ENCODE results near the gene ARFGEF3.

Gene ARFGEF3

DNA sequence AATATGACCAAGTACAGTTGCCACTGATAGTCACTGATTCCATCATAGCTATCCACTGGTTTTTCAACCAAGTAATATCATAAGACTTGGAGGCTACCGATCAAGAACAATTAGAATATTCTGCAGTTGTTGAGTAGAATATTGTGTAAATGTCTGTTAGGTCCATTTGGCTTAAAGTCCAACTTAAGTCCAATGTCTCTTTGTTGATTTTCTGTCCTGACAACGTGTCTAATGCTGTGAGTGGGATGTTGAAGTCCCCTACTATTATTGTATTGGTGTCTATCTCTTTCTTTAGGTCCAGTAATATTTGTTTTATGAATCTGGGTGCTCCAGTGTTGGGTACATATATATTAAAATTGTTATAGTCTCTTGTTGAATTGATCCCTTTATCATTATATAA, 13.9 kb downstream of the ARFGEF3 start:
- Histone ChIP-seq H3K36me3 (ENCODE audit: control insufficient read depth, insufficient read depth, low read length) (no peaks in the 10 kb centered on the region), H3K9me3 (ENCODE audit: control insufficient read depth, insufficient read depth, low read length) (no peaks in the 10 kb centered on the region), H3K9ac (ENCODE audit: low read depth, low read length) (no peak overlapping the region), H3K4me3 (ENCODE audit: low read depth, low read length) (no peak overlapping the region), H3K4me1 (ENCODE audit: control insufficient read depth, insufficient read depth, low read length) (peaks cover 3% of the 10 kb centered on the region), H3K27me3 (ENCODE audit: control insufficient read depth, insufficient read depth, low read length) (no peaks in the 10 kb centered on the region)

DNA sequence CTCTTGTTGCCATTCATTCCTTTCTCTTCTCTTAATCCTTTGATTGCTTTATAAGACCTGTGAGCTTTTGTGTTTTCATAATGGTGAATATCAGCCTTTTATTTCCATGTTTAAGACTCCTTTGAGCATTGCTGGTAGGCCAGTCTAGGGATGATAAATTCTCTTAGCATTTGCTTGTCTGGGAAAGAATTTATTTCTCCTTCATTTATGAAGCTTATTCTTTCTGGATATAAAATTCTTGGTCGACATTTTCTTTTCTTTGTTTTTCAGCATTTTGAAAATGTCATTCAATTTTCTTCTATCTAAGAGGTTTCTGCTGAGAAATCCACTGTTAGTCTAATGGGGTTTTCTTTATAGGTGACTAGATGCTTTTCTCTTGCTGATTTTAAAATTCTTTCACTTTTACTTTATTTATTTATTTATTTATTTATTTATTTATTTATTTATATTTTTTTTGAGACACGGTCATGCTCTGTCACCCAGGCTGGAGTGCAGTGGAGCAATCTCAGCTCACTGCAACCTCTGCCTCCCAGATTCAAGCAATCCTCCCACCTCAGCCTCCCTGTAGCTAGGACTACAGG, 15.0 kb downstream of the ARFGEF3 start:
- H3K4me3 ChIP-seq (ENCODE audit: low read depth, low read length): no peak overlapping the region

DNA sequence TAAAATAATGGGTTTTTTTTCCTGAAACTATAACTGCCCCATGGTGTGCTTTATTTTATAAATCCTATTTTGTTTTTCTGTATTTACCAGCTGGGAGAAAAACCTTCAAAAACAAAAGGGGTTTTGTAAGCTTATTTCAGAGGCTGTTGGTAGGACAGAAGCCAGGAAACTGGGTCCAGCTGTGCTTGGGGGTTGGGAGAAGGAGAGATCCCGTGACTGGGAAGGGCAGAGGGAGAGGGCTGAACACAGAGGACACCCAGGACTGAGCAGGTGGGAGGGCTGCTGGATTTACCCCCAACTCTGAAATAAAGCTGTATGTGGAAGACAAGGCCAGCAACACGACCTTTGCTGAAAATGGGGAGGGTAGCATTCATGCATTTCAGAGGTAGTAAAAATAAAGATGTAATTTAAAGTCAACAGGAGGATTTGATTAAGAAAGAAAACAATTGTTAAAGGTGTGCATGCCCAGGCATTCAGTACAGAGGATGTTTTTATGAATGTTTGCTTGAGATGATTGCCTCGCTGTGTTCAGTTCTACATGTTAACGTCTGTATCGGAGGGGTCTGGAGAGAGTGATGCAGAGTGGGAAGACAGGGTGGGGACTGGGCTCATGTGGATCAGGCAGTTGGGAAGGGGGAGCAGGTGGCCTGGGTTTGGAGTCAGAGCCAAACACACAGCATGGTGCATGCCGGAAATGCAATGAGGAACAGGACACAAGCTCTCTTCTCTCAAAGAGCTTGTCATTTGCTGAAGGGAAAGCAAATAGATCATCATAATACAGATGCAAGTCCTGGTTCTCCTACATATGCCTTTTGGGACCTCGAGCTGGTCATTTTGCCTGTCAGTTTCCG, 21.4 kb downstream of the ARFGEF3 start:
- Histone ChIP-seq H3K27me3 (ENCODE audit: control insufficient read depth, insufficient read depth, low read length) (no peaks in the 10 kb centered on the region), H3K4me3 (ENCODE audit: low read depth, low read length) (no peak overlapping the region), H3K4me1 (ENCODE audit: control insufficient read depth, insufficient read depth, low read length) (peaks cover 19% of the 10 kb centered on the region), H3K9me3 (ENCODE audit: control insufficient read depth, insufficient read depth, low read length) (no peaks in the 10 kb centered on the region), H3K9ac (ENCODE audit: low read depth, low read length) (peak overlapping the region; percentile 2), H3K36me3 (ENCODE audit: control insufficient read depth, insufficient read depth, low read length) (no peaks in the 10 kb centered on the region)

More for the DNA sequence above, 15.0 kb downstream of the ARFGEF3 start:
- Histone ChIP-seq H3K36me3 (ENCODE audit: control insufficient read depth, insufficient read depth, low read length) (no peaks in the 10 kb centered on the region), H3K27me3 (ENCODE audit: control insufficient read depth, insufficient read depth, low read length) (no peaks in the 10 kb centered on the region), H3K4me1 (ENCODE audit: control insufficient read depth, insufficient read depth, low read length) (peaks cover 3% of the 10 kb centered on the region), H3K9me3 (ENCODE audit: control insufficient read depth, insufficient read depth, low read length) (no peaks in the 10 kb centered on the region), H3K9ac (ENCODE audit: low read depth, low read length) (no peak overlapping the region)

DNA sequence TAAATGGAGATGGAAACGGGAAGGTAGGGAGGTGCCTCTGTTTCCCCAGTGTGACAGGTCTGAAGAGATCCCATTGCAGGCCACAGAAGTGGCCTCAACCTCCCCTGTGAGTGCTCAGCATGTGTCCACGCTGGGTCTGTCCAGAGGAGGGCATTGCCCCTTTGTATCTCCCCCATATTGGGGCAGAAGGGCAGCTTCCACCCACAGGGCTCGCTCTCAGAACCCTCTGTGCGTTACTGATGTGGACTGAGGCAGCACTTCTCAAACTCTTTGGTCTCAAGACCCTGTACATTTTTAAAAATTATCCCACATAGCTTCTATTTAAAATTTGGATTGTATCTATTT, 22.0 kb downstream of the ARFGEF3 start:
- H3K9ac ChIP-seq (ENCODE audit: low read depth, low read length): no peak overlapping the region
- H3K4me1 ChIP-seq (ENCODE audit: control insufficient read depth, insufficient read depth, low read length): peaks cover 19% of the 10 kb centered on the region
- H3K9me3 ChIP-seq (ENCODE audit: control insufficient read depth, insufficient read depth, low read length): no peaks in the 10 kb centered on the region
- H3K36me3 ChIP-seq (ENCODE audit: control insufficient read depth, insufficient read depth, low read length): no peaks in the 10 kb centered on the region
- no peak overlapping the region for H3K4me3 ChIP-seq (ENCODE audit: low read depth, low read length)
- H3K27me3 ChIP-seq (ENCODE audit: control insufficient read depth, insufficient read depth, low read length): no peaks in the 10 kb centered on the region

DNA sequence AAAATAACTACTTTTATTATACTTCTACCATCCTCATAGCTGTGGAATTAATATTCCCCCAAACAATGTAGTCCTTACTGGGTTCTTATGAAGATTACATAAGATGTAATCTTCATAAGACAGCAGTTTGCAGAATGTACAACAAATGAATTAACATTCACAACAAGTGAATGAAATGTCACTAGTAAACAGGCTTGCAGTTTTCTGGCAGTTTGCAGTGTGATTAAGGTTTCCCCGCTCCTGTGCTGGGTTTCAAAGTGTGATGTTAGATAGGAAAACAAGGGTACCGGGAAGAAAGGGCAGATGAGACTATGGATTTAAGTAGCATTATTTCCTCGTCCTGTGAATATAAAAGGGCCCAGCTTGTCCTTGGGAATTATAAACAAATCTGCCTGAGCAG, 22.5 kb downstream of the ARFGEF3 start:
- no peaks in the 10 kb centered on the region for H3K9me3 ChIP-seq (ENCODE audit: control insufficient read depth, insufficient read depth, low read length)
- H3K36me3 ChIP-seq (ENCODE audit: control insufficient read depth, insufficient read depth, low read length): no peaks in the 10 kb centered on the region
- no peaks in the 10 kb centered on the region for H3K27me3 ChIP-seq (ENCODE audit: control insufficient read depth, insufficient read depth, low read length)
- H3K9ac ChIP-seq (ENCODE audit: low read depth, low read length): no peak overlapping the region
- H3K4me3 ChIP-seq (ENCODE audit: low read depth, low read length): no peak overlapping the region
- peaks cover 19% of the 10 kb centered on the region for H3K4me1 ChIP-seq (ENCODE audit: control insufficient read depth, insufficient read depth, low read length)

DNA sequence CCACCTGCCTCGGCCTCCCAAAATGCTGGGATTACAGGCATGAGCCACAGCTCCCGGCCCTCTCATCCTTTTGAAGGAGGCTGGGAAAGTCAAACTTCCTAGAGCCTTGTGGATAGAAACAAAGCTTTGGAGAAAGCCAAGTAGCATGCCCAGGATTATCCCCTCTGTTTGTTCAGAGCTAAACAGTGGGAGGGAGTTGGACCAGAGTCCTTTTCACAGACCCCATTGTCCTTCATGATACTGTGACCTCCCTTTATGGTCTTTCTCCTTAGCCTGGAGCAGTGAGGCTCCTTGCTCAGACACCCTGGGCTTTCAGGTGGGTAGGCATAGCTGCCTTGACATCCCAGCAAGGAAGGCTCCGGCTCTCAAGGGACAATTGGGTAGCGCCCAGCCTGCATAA, 25.4 kb downstream of the ARFGEF3 start:
- H3K4me3 ChIP-seq (ENCODE audit: low read depth, low read length): no peak overlapping the region
- H3K36me3 ChIP-seq (ENCODE audit: control insufficient read depth, insufficient read depth, low read length): no peaks in the 10 kb centered on the region
- no peaks in the 10 kb centered on the region for H3K27me3 ChIP-seq (ENCODE audit: control insufficient read depth, insufficient read depth, low read length)
- H3K9me3 ChIP-seq (ENCODE audit: control insufficient read depth, insufficient read depth, low read length): no peaks in the 10 kb centered on the region
- no peak overlapping the region for H3K9ac ChIP-seq (ENCODE audit: low read depth, low read length)
- H3K4me1 ChIP-seq (ENCODE audit: control insufficient read depth, insufficient read depth, low read length): peaks cover 16% of the 10 kb centered on the region

DNA sequence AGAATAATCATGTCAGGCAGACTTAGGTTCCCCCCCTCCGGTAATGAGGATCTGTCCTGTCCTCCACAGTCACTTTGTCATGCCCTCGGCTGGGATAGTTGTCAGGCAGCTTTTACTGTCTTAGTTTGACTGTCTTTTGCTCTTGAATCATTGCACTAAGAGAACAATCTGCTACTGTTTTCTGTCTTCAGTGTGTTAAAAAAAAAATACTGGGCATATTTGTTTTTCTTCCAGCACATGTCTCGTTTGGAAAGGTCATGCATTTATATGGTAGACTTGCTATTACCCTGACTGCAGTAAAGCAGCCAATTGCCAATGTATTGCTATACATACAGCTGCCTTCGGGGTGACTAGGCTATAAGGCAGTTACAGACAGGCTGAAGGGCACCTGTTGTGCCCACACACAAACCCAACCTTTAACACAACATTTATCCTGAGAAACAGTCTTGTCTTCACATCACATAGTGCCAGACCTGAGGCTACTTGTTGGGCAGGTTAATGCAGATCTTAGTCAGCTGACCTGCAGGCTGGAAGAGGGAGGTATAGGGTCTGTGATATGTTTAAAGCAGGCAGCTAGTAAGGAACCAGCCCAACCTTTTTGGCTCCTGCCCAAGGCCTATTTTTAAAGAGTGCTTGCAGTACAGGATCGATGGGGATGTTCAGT, 26.7 kb downstream of the ARFGEF3 start:
- H3K4me1 ChIP-seq (ENCODE audit: control insufficient read depth, insufficient read depth, low read length): peaks cover 5% of the 10 kb centered on the region
- no peaks in the 10 kb centered on the region for H3K27me3 ChIP-seq (ENCODE audit: control insufficient read depth, insufficient read depth, low read length)
- H3K4me3 ChIP-seq (ENCODE audit: low read depth, low read length): no peak overlapping the region
- no peaks in the 10 kb centered on the region for H3K9me3 ChIP-seq (ENCODE audit: control insufficient read depth, insufficient read depth, low read length)
- H3K36me3 ChIP-seq (ENCODE audit: control insufficient read depth, insufficient read depth, low read length): no peaks in the 10 kb centered on the region
- no peak overlapping the region for H3K9ac ChIP-seq (ENCODE audit: low read depth, low read length)

DNA sequence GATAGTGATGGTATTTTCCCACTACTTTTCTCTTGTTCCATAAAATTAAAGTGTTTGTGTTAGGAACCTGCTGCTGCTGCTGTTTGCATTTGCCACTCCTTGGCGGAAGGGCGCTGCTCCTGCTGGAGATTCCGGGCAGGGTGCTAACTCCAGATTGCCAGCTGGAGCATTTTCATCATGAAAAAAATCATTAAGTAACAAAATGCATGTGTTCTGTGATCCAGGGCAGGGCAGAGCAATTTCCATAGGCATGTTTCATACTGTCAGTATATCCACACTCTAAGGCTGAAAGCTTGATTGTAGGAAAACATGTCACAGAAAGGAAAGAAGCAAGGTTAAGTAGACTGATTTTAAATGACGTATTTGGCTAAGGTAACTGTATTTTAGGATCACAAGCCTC, 32.5 kb downstream of the ARFGEF3 start:
- H3K27me3 ChIP-seq (ENCODE audit: control insufficient read depth, insufficient read depth, low read length): no peaks in the 10 kb centered on the region
- peaks cover 11% of the 10 kb centered on the region for H3K4me1 ChIP-seq (ENCODE audit: control insufficient read depth, insufficient read depth, low read length)
- no peak overlapping the region for H3K4me3 ChIP-seq (ENCODE audit: low read depth, low read length)
- H3K9me3 ChIP-seq (ENCODE audit: control insufficient read depth, insufficient read depth, low read length): no peaks in the 10 kb centered on the region
- no peak overlapping the region for H3K9ac ChIP-seq (ENCODE audit: low read depth, low read length)
- H3K36me3 ChIP-seq (ENCODE audit: control insufficient read depth, insufficient read depth, low read length): no peaks in the 10 kb centered on the region

DNA sequence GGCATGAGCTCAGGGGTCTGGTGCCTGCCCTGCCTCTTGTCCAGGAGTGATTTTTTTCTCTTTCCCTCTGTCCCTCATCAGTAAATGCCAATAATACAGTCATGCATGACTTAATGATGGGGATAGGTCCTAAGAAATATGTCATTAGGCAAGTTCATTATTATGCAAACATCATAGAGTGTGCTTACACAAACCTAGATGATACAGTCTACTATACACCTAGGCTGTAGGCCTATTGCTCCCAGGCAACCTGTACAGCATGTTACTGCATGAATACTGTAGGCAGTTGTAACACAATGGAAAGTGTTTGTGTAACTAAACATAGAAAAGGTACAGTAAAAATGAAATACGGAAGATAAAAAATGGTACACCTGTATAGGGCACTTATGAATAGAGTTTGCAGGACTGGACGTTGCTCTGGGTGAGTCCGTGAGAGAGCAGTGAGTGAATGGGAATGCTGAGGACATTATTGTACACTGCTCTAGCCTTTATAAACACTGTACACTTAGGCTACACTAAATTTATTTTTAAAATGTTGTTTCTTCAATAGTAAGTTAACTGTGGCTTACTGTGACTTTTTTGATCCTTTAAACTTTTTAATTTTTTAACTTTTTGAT, 34.5 kb downstream of the ARFGEF3 start:
- H3K4me3 ChIP-seq (ENCODE audit: low read depth, low read length): no peak overlapping the region
- no peaks in the 10 kb centered on the region for H3K9me3 ChIP-seq (ENCODE audit: control insufficient read depth, insufficient read depth, low read length)
- H3K36me3 ChIP-seq (ENCODE audit: control insufficient read depth, insufficient read depth, low read length): no peaks in the 10 kb centered on the region
- H3K27me3 ChIP-seq (ENCODE audit: control insufficient read depth, insufficient read depth, low read length): no peaks in the 10 kb centered on the region
- H3K9ac ChIP-seq (ENCODE audit: low read depth, low read length): no peak overlapping the region
- H3K4me1 ChIP-seq (ENCODE audit: control insufficient read depth, insufficient read depth, low read length): peaks cover 11% of the 10 kb centered on the region

DNA sequence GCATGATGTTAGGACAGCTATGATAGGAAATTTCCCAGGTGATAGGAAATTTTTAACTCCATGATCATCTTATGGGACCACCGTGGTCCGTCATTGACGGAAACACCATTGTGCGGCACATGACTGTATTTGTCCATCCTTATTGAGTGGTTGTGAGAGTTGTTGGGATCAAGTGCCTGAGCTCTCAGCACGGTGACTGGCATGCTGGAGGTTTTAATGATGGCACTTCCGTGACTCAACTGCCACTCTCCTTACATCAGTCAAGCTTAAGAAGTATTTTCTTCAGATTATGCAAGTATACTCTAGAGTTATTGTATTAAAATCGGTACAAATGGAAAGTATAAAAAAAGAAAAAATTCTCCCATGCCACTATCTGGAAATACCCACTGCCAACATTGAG, 35.8 kb downstream of the ARFGEF3 start:
- H3K4me1 ChIP-seq (ENCODE audit: control insufficient read depth, insufficient read depth, low read length): peaks cover 11% of the 10 kb centered on the region
- no peaks in the 10 kb centered on the region for H3K27me3 ChIP-seq (ENCODE audit: control insufficient read depth, insufficient read depth, low read length)
- H3K9me3 ChIP-seq (ENCODE audit: control insufficient read depth, insufficient read depth, low read length): no peaks in the 10 kb centered on the region
- H3K36me3 ChIP-seq (ENCODE audit: control insufficient read depth, insufficient read depth, low read length): no peaks in the 10 kb centered on the region
- H3K9ac ChIP-seq (ENCODE audit: low read depth, low read length): no peak overlapping the region
- H3K4me3 ChIP-seq (ENCODE audit: low read depth, low read length): no peak overlapping the region

DNA sequence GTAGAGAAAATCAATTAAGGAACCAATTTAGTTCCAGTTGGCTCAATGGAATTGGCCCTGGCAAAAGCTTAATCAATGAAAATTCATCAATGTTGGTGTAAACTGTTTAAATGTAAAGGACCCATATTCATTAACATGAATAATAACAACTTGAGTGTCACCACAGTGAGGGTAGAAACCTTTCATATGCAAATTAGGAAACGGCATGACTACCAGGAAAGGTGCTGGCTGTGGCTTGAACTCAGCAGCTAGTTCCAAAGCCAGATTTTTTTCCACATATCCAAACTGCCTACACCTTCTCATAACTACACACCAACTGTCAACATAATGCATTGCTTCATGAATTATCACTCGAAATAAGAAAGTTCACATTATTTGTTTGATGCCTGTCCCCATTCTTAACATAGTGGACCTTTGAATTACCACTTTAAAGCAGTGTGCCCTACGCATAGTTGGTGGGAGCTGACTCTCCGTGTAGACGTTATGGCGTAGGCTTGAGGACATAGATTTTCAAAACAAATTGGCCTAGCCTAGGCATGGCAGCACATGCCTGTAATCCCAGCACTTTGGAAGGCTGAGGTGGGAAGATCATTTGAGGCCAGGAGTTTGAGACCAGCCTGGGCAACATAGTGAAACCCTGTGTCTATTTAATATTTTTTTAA, 36.8 kb downstream of the ARFGEF3 start:
- Histone ChIP-seq H3K27me3 (ENCODE audit: control insufficient read depth, insufficient read depth, low read length) (no peaks in the 10 kb centered on the region), H3K9ac (ENCODE audit: low read depth, low read length) (no peak overlapping the region), H3K36me3 (ENCODE audit: control insufficient read depth, insufficient read depth, low read length) (no peaks in the 10 kb centered on the region), H3K4me1 (ENCODE audit: control insufficient read depth, insufficient read depth, low read length) (peaks cover 11% of the 10 kb centered on the region), H3K4me3 (ENCODE audit: low read depth, low read length) (no peak overlapping the region), H3K9me3 (ENCODE audit: control insufficient read depth, insufficient read depth, low read length) (no peaks in the 10 kb centered on the region)
